Upper lobe of left lung (tissue), 4 donors: ENCODE results near the gene IL20RB.

Experiments used
- POLR2A ChIP-seq, 4 donors: fragments of 450-650 bp; IDR thresholded peaks; one replicate each; pipeline ENCODE4 v1.5.1; 2016 to 2017; ENCODE audit warnings: antibody characterized with exemption in 4 of 4, mild to moderate bottlenecking in 2 of 4
- POLR2AphosphoS5 ChIP-seq, 2 donors: sonication (generic); formaldehyde crosslinking; IDR thresholded peaks; one replicate each; pipeline ENCODE4 v1.5.1; 2017; ENCODE audit warnings: antibody characterized with exemption in 2 of 2
- TF ChIP-seq, protein P1 (sequence below), 6 experiments: fragments of 450-650 bp in 4 of 6; fragments of 200-600 bp in 2 of 6; sonication (generic) in 2 of 6; IDR thresholded peaks; one replicate each; pipeline ENCODE4 v1.5.1; 2016 to 2019; ENCODE audit warnings: antibody characterized with exemption in 6 of 6

DNA sequence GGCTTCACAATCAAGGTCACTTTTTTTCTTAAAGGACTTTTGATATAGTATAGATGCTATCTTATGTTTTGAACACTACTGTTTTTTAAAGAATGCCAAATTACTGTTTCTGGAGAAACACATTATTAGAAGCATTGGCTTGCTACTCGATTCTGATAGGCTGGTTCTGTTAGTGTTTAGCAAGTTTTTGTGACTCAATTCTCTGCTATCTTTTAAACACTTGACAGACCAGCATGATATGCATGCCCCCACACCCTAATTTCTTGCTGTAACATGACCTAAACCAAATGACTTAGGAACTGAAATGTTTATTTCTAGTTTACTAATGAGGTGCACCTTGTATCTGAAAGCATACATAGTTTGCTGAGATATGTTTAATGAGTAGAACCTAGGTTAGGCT is 5.5 kb upstream of the IL20RB start:
- TF ChIP-seq, protein P1, sequence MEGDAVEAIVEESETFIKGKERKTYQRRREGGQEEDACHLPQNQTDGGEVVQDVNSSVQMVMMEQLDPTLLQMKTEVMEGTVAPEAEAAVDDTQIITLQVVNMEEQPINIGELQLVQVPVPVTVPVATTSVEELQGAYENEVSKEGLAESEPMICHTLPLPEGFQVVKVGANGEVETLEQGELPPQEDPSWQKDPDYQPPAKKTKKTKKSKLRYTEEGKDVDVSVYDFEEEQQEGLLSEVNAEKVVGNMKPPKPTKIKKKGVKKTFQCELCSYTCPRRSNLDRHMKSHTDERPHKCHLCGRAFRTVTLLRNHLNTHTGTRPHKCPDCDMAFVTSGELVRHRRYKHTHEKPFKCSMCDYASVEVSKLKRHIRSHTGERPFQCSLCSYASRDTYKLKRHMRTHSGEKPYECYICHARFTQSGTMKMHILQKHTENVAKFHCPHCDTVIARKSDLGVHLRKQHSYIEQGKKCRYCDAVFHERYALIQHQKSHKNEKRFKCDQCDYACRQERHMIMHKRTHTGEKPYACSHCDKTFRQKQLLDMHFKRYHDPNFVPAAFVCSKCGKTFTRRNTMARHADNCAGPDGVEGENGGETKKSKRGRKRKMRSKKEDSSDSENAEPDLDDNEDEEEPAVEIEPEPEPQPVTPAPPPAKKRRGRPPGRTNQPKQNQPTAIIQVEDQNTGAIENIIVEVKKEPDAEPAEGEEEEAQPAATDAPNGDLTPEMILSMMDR (IDR thresholded peaks at IDR 0.05): no peak
- TF ChIP-seq POLR2A (IDR thresholded peaks at IDR 0.05) (no peak), POLR2AphosphoS5 (IDR thresholded peaks at IDR 0.05) (no peak)
